Loucy (cell line): ENCODE results near the gene PBRM1.

Experiments
- EZH2phosphoT487 ChIP-seq: fragments of 200-600 bp; IDR thresholded peaks from 2 replicates; pipeline ENCODE4 v1.6.1; 2018; ENCODE audit warnings: antibody characterized with exemption, mild to moderate bottlenecking, moderate library complexity, borderline replicate concordance
- TF ChIP-seq, protein P1 (sequence below): fragments of 200-600 bp; sonication (generic); conservative IDR thresholded peaks from 2 replicates; pipeline ENCODE4 v1.5.1; 2014; ENCODE audit warnings: mild to moderate bottlenecking, antibody characterized with exemption, low read length

DNA sequence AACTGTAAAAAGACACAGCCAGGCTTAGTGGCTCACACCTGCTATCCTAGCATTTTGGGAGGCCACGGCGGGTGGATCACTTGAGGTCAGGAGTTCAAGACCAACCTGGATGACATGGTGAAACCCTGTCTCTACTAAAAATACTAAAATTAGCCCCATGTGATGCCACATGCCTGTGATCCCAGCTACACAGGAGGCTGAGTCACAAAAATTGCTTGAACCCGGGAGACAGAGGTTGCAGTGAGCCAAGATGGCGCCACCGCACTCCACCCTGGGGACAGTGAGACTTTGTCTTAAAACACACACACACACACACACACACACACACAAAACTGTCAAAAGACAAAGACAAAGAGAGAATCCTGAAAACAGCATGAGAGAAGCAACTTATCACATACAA is 38.2 kb upstream of the PBRM1 start:
- TF ChIP-seq, protein P1, sequence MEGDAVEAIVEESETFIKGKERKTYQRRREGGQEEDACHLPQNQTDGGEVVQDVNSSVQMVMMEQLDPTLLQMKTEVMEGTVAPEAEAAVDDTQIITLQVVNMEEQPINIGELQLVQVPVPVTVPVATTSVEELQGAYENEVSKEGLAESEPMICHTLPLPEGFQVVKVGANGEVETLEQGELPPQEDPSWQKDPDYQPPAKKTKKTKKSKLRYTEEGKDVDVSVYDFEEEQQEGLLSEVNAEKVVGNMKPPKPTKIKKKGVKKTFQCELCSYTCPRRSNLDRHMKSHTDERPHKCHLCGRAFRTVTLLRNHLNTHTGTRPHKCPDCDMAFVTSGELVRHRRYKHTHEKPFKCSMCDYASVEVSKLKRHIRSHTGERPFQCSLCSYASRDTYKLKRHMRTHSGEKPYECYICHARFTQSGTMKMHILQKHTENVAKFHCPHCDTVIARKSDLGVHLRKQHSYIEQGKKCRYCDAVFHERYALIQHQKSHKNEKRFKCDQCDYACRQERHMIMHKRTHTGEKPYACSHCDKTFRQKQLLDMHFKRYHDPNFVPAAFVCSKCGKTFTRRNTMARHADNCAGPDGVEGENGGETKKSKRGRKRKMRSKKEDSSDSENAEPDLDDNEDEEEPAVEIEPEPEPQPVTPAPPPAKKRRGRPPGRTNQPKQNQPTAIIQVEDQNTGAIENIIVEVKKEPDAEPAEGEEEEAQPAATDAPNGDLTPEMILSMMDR: no peak
- TF ChIP-seq EZH2phosphoT487: no peak
